GM21619 (cell line): ENCODE data around the gene EIPR1.

ENCODE experiments used
- ATAC-seq: cut with Tn5 transposase; IDR thresholded peaks from one replicate; pipeline ENCODE4 v1.9.1; 2021; ENCODE audit not compliant: unreplicated experiment

Gene EIPR1

DNA sequence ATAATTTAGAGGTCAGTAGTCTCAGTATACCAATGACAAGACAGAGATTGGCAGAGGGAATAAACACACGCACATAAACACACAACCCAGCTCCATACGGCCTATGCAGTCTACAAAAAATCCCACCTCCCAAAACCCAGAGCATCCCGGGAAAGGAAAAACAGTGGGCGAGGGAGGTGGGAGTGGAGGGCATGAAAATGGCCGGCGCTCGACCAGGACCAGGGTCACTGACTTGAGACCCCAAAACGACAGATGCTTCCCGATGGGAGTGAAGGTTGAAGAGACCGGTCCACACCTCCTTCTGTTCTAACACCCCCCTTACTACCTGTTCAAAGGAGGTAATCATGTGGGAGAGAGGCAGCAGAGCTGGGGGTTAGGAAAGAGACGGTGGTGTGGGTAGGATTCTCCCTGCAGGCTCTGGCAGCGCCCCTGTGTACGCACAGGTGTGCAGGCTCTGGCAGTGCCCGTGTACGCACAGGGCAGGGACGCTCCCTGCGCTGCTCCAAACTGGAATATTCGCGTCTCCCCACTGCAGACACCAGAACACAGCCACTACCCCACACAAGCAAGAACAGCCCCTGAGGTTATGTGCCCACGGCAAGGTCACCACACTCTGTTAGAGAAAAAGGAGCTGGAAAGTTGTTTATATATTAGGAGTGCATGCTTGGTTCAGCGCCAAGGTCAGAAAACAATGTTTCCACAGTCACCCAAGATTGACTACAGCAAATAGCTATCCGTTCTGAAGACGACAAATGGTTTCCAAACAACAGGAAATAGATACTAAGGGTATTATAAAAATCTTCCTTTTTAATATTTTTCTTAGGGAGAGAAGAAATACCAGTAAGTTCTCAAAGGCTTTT is 67.9 kb downstream of the EIPR1 start:
- no peak for ATAC-seq

DNA sequence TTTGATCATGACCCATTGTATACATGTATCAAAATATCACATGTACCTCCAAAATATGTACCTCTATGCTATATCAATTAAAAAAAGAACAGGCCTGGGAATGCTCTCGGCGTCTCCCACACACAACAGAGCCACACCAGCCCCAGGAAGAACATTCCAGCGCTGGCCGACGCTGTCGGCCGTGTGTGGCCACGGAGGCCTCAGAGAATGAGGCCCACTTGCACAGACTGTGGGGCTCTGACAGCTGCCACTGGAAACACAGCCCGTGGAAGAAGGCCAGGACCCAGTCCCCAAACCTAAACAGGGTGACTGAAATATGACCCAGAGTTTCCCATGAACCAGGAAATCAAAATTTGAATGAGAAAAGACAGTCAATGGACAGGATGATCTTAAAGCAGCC is 69.7 kb downstream of the EIPR1 start:
- no peak for ATAC-seq

DNA sequence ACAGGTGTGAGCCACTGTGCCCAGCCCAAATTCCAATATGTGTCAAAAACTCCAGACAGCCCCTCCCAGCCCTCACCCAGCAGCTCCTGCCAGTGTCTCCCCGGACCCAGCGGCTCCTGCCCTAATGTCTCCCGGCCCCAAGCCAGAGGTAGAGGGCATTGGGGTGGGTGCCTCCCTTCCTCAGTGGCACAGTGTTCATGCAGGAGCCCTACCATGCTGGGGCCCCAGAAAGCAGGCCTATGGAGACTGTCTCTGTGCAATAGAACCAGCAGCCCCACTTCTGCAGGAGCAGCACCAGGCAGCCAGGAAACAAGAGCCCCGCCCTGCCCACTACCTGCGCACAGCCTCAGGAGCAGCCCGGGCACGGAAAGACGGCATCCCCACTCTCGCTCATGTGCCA is 70.4 kb downstream of the EIPR1 start:
- no peak for ATAC-seq

DNA sequence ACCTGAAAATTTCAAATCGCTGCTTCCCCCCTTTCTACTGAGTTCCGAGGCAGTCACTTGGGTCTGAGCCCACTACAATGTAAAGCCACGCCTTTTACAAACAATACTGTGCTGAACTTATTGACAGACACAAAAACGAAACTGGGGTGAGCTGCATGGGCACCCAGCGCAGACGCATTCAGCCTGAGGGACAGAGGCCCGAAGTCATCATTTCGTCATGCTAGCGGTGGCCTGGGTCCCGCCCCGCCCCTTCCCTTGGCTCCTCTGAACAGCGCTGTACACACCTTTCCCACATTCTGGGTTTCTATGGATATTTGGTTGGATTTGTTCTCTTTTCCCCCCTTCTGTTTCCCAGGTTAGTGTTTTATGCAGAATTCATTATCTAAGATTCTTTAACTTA is 71.7 kb downstream of the EIPR1 start:
- no peak for ATAC-seq

DNA sequence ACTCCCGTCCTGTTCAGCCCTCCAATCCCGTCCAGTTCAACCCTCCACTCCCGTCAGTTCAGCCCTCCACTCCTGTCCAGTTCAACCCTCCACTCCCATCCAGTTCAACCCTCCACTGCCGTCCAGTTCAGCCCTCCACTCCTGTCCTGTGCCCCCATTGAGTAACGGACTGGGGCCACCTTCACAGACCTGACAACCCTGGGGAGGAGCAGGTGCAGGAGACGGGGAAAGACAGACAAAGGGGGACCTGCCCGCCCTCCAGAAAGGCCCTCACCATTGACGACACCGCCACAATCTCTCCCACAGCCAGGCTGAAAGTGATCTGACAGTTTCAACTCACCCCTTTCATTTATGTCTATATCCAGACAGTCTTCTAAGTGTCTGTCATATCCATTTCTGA is 72.2 kb downstream of the EIPR1 start:
- no peak for ATAC-seq

DNA sequence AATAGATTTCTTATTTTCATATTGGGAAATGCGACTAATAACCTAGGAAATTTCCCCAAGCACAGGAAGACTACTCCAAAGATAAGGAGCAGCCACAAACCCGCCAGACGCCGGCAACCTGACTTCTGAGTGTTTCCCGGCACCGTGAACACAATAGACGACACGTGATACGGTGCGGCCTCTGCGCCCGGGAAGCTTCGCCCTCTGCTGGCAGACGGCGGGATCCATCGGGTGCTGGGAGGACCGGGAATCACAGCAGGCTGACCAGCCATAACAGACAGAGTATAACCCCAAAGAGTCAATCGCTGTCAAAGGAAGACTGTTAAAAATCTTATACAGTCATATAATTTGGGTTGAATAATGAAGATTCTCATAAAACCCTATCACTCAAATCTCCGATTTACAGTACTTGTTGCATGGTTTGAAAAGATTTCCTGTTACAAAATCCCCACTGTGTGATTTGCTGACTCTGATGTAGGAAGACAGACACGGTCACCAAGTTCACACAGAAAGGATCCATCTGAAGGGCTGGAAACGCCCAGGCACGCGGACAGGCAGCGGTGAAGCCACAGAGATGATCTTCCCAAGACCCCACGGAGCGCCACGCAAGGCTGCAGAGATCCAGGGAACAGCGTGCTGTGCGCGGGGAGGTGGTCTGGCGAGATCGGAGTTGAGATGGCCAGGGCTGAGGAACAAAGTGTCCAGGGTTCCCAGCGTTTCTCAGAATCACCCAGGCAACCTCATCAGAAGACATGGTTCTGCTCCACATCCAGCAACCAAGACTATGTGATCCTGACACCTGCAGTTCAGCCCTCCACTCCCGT is 73.8 kb downstream of the EIPR1 start:
- ATAC-seq: peak; percentile 99

DNA sequence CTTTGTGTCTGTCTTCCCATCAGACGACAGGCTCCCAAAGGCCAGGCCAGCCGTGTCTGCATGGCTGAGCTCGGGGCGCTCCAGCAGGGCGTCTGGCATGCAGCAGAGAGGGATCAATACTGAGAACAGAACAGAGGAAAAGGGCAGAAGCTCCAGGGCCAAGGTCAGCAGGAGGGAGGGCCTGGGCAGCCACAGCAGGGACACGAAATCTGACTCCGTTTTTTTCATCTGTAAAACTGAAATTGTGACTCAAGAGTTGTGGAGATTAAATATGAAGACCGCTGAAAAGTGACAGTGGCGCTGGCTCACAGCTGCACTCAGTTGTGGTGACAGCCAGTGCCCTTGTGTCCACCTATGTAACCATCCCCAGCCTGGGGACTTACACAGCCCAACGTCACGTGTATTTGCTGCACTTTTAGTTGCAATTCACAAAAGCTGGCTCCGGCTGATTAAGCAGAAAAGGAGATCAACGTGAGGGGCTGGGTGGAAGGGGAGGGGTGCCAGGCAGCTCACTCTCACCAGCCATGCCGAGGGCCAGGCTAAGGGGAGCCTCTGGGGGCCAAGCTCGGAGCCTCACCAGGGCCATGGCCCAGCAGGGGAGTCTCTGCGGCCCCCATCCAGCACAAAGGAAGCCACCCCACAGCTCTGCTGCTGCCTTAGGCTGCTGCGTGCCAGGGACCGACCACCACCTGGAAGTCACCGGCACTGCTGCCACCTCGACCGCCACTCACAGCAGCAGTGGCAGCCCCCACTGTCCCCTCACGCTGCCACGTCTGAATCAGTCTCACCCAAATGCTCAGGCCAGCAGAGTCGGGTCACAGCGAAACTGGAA is 74.7 kb downstream of the EIPR1 start:
- ATAC-seq: peak; percentile 21

DNA sequence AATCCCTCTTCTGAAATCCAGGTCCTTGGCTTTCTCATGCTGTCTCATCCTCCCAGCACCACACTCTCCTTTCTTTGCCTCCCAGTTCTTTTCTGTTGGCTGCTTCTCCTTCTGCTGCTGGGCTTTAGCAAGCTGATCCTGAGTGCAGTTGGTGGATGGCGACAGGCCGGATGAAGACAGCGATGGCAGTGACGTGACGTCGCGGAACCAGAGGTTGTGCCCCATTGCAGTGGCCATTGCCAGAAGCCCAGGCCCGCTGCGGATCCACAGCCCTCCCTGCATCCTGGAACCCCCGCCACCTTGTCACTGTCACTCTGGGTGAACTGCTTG is 75.2 kb downstream of the EIPR1 start:
- no peak for ATAC-seq

DNA sequence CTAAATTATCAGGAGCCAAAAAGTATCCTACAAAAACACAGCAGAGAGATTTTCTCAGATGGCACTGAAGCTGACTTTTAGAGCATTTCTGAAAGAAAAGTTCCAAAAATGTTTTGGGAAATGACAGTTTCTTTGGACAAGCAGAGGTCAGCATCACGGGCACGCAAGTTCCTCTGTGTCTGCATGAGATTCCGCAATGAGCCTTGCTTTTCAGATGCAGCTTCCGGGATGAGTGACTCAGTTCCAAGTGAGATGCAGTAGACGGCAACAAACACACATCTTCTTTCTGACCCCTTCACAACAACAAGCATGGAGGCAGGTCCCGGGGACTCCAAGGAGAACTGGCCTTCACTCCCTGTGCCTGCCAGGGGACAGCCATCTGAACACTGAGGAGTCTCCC is 76.6 kb downstream of the EIPR1 start:
- ATAC-seq: no peak

DNA sequence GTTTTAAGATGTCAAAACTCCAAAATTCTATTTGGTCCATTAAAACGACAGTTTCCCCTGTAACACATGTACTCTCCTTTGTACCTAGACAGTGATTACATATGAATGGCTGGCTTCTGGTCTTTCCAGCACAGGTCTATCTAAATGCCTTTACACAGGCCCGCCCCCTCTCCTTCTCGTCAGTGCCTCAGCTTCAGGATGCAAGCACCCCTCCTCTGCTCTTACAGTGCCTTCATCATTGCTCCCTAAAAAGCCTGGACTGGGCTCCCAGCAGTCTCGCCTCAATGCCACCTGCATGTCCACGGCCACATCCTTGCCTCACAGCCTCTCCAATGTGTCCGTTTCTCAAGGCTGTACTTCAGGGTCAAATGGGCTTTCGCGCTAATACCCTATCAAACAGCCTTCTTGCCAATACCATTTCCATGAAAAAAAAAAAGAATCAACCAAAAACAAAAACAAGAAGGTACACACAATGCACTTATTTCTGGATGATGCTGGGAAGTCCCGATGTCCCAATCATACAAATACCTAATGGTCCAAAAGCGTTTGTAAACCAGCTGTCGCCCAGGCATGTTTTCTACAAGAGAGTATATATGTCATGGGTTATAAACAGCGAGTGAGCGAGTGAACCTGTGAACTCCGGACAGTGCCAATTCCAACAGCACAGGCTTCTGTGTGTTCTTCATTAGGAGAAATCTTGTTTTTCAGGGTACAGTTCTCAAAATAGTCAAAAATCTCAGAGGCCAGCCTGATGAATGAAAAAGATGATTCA is 77.2 kb downstream of the EIPR1 start:
- ATAC-seq: no peak

DNA sequence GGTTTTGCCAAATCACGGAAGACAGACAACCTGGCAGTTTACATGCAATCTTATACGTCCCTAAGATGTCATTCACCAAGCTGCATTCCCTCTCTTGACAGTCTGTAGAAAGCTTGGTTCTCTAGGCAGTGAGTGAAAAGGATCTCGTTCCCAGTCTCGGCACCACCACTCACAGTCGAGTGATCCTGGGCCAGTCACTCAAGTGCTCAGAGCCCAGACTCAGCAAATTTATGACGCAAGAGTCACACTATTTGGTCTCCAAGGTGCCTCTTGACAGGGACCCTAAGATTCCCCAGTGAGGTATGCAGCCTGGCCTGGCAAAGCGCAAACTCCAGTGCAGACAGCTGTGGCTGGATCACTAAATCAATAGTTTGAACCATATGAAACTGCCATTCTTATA is 77.9 kb downstream of the EIPR1 start:
- no peak for ATAC-seq

DNA sequence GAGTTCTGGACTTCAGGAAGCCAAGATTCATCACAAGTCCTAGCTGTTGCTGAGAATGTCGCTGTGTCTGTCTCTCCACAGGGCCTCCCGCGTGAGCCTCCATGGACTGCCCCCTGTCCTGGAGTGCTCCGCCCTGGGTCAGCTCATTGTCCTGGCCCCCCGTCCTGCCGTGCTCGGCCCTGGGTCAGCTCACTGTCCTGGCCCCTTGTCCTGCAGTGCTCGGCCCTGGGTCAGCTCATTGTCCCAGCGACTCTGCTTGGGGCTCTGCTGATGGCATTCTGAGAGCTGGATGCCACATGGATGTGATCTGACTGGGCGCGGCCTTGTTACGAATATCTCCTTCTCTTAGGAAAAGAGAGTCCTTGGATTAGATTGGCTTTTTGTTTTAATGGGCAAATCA is 78.5 kb downstream of the EIPR1 start:
- no peak for ATAC-seq

DNA sequence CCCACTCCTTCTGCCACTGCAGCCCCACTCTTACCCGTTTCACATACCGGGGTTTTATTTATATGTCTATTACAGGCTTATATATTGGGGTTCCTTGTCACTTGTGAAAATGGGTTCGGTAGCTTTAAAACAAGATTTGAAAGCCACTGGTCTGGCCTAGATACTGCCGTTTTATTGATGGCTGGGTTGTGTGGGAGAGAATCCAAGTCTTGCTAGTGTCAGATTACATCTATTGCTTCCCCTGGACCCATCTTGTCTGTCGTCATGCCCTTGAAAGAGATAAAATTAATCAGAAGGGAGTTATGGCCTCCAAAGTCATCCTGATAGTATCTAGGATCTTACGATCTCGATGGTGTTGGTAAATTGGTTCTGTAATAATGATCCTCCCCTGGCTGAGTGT is 79.4 kb downstream of the EIPR1 start:
- ATAC-seq: no peak

DNA sequence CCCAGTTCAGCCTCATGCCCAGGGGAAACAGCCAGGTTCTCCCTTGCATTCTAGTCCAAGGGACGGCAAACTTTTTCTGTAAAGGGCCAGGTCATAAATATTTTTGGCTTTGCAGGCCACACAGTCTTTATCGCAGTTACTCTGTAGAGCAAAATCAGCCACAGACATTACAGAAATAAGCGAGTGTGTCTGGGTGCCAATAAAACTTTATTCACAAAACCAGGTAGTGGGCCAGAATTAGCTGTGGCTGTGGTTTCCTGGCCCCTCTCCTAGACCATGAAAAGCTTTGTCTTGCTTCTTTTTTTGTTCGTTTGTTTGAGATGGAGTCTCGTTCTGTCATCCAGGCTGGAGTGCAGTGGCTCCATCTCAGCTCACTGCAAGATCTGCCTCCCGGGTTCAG is 80.1 kb downstream of the EIPR1 start:
- no peak for ATAC-seq

DNA sequence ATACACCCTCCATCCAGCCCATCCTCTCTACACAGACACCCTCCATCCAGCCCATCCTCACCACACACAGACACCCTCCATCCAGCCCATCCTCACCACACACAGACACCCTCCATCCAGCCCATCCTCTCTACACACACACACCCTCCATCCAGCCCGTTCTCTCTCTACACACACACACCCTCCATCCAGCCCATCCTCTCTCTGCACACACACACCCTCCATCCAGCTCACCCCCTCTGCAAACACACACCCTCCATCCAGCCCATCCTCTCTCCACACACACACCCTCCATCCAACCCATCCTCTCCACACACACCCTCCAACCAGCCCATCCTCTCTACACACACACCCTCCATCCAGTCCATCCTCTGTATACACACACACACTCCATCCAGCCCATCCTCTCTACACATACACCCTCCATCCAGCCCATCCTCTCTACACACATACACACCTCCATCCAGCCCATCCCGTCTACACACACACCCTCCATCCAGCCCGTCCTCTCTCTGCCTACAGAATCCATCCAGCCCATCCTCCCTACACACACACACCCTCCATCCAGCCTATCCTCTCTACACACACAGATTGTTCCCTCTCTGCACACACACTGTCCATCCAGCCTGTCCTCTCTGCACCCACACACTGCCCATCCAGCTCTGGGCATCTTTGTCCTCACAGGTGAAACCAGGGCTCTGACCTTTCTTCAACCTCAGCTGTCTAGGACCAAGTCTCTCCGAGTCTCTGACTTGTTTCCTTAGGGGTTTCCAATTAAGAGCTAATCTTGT is 81.2 kb downstream of the EIPR1 start:
- ATAC-seq: no peak

DNA sequence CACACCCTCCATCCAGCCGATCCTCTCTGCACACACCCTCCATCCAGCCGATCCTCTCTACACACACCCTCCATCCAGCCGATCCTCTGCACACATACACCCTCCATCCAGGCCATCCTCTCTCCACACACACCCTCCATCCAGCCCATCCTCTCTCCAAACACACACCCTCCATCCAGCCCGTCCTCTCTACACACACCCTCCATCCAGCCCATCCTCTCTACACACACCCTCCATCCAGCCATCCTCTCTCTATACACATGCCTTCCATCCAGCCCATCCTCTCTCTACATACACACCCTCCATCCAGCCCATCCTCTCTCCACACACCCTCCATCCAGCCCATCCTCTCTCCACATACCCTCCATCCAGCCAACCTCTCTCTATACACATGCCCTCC is 83.1 kb downstream of the EIPR1 start:
- ATAC-seq: no peak

DNA sequence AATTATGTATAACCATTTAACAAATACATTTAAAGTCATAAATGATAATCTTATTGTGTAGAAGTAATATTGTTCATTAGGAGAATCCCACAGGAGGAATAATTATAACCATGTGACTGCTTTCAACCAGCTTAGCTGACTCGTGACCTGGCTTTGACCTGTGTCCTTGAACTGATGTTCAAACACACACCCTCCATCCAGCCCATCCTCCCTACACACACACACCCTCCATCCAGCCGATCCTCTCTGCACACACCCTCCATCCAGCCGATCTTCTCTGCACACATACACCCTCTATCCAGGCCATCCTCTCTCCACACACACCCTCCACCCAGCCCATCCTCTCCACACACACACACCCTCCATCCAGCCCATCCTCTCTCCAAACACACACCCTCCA is 83.5 kb downstream of the EIPR1 start:
- no peak for ATAC-seq

DNA sequence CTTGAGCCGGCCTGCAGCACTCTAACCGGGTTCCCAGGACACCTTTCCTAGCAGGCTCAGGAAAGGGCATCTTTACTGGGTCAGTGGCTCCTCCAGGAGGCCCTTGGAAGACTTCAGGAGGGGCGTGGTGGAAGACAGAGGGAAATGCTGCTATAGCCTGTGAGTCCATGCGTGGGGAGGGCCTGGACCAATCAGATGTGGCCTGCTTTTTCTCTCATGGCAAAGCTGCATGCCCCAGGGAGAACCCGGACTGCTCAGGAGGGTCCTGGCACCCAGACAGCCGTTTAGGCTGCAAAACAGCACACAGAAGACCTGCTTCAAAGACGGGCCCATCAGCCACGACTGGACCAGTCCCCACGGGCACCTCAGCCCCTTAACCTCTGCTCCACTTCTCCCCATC is 84.4 kb downstream of the EIPR1 start:
- no peak for ATAC-seq

DNA sequence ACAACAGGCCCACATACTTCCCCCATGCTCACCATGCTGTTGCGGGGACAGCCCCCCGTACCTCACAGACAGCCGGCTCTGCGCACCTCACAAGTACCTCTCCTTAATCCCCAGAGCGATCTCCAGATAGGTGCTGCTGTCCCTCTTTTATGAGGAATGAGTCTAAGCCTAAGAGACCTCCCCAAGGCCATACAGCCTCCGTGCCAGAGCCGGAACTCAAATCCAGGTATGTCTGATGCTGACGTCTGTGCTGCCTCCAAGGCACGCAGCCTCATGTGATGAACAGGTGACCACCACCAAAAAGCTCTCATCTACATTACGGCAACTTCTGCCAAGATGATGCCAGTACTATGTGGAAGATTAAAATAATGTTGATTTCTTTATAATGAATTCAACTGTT is 85.2 kb downstream of the EIPR1 start:
- ATAC-seq: no peak

DNA sequence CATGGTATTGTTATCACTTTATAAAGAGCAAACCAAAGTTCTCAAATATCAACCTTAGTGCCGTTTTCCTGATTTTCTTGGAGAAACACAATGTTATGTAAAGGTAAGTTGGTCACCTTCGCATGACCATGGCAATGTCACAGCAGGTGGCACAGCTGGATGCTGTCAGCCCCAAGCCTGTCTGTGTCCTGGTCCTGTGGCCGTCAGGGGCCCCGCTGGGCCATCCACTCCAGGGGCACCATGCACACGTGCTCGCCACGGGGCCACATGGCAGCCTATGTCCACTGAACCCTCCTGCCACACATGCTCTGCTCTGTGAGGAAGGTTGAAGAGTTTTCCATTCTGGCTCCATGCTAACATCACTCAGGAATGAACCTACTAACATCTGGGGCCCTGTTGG is 85.9 kb downstream of the EIPR1 start:
- ATAC-seq: no peak
